ENCODE measurements around the gene GMEB2. TPM values are rescaled to one million over a fixed set of nuclear protein-coding genes. Genes with fewer than 3 reads are reported as not detected.

Gene GMEB2
- polyA plus RNA-seq, 1 experiment = 6.3 TPM

DNA sequence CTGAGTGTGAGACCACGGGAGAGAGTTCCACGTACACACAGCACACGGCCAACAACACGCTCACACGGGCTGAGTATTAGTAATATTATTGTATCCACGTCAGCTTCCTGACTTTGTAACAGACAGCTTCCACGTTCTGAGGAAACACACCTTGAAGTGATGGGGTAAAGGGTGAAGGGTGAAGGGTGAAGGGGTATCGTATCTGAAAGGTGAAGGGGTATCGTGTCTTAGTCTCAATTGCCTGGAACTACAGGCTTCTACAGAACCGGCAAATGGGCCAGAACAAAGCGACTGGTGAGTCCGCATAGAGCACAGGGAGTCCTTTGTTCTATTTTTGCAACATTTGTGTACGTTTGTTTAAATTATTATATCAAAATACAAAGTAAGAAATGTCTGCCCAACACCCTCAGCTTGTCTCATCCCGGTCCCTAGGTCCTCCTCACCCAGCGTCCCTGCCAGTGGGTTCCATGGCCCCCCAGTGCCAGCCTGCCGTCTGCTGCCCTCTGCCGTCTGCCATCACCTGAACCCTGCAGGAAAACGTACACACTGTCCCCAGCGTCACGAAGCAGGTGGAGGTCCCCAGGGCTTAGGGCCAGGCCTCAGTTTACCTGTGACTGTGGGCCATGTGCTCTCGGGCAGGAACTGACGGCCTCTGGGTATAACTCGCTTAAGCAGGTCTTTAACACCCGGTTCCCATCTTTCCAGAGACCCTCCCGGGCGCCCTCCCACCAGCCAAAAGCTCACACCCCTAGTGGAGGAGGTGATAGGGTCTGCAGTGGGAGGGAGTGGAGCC, 48.5 kb downstream of the GMEB2 start:
- Histone ChIP-seq H3K27me3 (ENCODE audit: control insufficient read depth, insufficient read depth, low read length) (no peaks in the 10 kb centered on the region), H3K27ac (ENCODE audit: low read depth, low read length) (no peak overlapping the region), H3K4me3 (ENCODE audit: low read depth, low read length) (no peak overlapping the region), H3K9me3 (ENCODE audit: control insufficient read depth, insufficient read depth, low read length) (no peaks in the 10 kb centered on the region; the same call in 1 of the 2 replicates)
- CTCF ChIA-PET = no interaction called here
- no peak for DNase-seq (ENCODE audit: low read depth, low spot score)
- POLR2A ChIA-PET = no interaction called here
- TF ChIP-seq, protein P1, sequence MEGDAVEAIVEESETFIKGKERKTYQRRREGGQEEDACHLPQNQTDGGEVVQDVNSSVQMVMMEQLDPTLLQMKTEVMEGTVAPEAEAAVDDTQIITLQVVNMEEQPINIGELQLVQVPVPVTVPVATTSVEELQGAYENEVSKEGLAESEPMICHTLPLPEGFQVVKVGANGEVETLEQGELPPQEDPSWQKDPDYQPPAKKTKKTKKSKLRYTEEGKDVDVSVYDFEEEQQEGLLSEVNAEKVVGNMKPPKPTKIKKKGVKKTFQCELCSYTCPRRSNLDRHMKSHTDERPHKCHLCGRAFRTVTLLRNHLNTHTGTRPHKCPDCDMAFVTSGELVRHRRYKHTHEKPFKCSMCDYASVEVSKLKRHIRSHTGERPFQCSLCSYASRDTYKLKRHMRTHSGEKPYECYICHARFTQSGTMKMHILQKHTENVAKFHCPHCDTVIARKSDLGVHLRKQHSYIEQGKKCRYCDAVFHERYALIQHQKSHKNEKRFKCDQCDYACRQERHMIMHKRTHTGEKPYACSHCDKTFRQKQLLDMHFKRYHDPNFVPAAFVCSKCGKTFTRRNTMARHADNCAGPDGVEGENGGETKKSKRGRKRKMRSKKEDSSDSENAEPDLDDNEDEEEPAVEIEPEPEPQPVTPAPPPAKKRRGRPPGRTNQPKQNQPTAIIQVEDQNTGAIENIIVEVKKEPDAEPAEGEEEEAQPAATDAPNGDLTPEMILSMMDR (IDR thresholded peaks at IDR 0.05; ENCODE audit: low read depth, low read length) = no peak

DNA sequence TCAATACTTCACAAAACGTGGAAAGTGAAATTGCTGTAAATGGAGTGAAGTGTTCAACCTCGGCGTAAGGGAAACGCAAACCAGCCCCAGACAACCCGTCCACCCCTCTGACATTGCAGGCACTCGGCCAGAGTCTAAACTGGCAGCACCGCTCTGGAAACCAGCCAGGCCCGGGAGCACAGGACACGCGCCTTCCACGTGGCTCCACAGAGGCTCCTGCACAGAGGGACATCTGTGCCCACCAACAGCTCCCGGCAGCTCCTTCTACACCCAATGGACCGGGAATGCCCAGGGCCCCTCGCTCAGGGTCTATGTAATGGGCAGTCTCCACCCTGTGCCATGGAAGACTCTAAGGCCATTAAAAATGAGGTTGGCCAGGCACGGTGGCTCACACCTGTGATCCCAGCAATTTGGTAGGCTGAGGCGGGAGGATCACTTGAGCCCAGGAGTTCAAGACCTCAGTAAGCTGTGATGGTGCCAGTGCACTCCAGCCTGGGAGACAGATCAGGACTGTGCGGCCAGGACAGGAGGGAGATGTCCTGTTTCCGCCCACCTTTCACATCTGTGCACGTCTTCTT, 49.5 kb downstream of the GMEB2 start:
- Histone ChIP-seq H3K27ac (ENCODE audit: low read depth, low read length) (no peak overlapping the region), H3K27me3 (ENCODE audit: control insufficient read depth, insufficient read depth, low read length) (no peaks in the 10 kb centered on the region), H3K9me3 (ENCODE audit: control insufficient read depth, insufficient read depth, low read length) (no peaks in the 10 kb centered on the region; the same call in 1 of the 2 replicates), H3K4me3 (ENCODE audit: low read depth, low read length) (no peak overlapping the region)
- TF ChIP-seq, protein P1 (IDR thresholded peaks at IDR 0.05; ENCODE audit: low read depth, low read length) = no peak
- POLR2A ChIA-PET = interaction anchor here (0.6 kb wide), 1 partner anchor 107 kb away, joined by 3 read pairs; no protein-coding TSS in a partner anchor
- CTCF ChIA-PET = no interaction called here
- DNase-seq (ENCODE audit: low read depth, low spot score) = no peak

DNA sequence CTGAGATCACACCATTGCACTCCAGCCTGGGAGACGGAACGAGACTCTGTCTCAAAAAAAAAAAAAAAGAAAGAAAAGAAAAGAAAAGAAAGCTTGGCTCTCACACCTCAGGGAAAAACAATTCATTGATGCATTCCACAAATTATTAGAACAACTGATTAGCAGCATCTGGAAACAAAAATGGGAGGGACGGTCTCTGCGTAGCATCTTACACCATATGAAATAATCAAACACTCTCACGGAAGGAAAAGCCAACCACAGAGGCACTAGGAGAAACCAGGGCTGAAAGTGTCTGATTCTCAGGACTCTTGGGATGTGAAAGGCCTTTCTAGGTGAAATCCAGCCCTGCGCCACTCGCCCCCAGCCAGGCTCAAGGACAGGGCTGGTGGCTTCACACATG, 50.6 kb downstream of the GMEB2 start:
- TF ChIP-seq, protein P1 (IDR thresholded peaks at IDR 0.05; ENCODE audit: low read depth, low read length) = no peak
- DNase-seq (ENCODE audit: low read depth, low spot score) = no peak
- POLR2A ChIA-PET = no interaction called here
- Histone ChIP-seq H3K9me3 (ENCODE audit: control insufficient read depth, insufficient read depth, low read length) (no peaks in the 10 kb centered on the region; the same call in 1 of the 2 replicates), H3K27ac (ENCODE audit: low read depth, low read length) (no peak overlapping the region), H3K27me3 (ENCODE audit: control insufficient read depth, insufficient read depth, low read length) (no peaks in the 10 kb centered on the region), H3K4me3 (ENCODE audit: low read depth, low read length) (no peak overlapping the region)
- CTCF ChIA-PET = no interaction called here

DNA sequence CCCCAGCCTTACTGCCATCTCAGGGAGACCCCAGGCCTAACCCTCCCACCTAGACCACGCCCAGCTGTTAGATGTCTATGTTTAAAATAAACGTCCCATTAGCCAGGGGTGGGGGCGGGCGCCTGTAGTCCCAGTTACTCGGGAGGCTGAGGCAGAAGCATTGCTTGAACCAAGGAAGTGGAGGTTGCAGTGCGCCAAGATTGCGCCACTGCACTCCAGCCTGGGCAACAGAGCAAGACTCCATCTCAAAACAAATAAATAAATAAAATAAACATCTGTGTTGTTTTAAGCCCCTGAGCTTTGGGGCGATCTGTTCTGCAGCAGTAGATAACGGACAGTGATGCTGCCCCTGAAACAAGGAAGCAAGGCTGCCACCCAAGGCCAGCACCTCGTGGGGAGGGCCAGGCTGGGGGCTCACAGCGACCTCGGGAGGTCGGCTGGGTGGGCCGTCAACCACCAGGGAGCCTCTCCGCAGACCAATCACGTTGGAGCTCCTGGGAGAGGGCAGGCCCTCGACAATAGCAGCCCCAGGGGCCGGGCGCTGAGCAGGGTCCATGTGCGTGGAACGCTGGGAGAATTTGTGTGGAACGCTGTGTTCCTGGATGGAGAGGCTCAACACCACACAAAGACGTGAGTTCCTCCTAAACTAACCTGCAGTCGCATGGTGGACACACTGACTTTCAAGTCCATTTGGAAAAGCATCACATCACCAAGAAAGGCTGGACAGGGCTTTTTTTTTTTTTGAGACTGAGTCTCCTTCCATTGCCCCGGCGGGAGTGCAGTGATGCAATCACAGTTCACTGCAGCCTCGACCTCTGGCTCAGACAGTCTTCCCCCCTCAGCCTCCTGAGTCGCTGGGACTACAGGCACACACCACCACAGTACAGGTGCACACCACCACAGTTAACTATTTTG, 51.8 kb downstream of the GMEB2 start:
- ChIA-PET CTCF (interaction anchor here (0.7 kb wide), 1 partner anchor 211 kb away, joined by 3 read pairs; no protein-coding TSS in a partner anchor), POLR2A (interaction anchor here (1.6 kb wide), 1 partner anchor 52 kb away, joined by 5 read pairs; the partner anchor contains the start of gene GMEB2)
- TF ChIP-seq, protein P1 (IDR thresholded peaks at IDR 0.05; ENCODE audit: low read depth, low read length) = no peak
- DNase-seq (ENCODE audit: low read depth, low spot score) = no peak
- H3K9me3 ChIP-seq (ENCODE audit: control insufficient read depth, insufficient read depth, low read length) = no peaks in the 10 kb centered on the region; the same call in 1 of the 2 replicates
- H3K27me3 ChIP-seq (ENCODE audit: control insufficient read depth, insufficient read depth, low read length) = no peaks in the 10 kb centered on the region
- H3K27ac ChIP-seq (ENCODE audit: low read depth, low read length) = peak overlapping the region; percentile 31
- no peak overlapping the region for H3K4me3 ChIP-seq (ENCODE audit: low read depth, low read length)
